SK-N-SH (cell line): Measurements from ENCODE around the gene UBE2D2. TPM values are rescaled to one million over a fixed set of nuclear protein-coding genes. Genes with fewer than 3 reads are reported as not detected.

Experiments used
- CTCF ChIA-PET: fragments of 300-600, 350-600 bp; formaldehyde crosslinking; extraction: SDS; loops from one replicate; lab custom pipeline; 2021; lab: Yijun Ruan, JAX
- POLR2A ChIA-PET: fragments of 350-600 bp; sonication (Branson Sonifier 250); formaldehyde crosslinking; extraction: SDS; loops from one replicate; lab custom pipeline; 2020; ENCODE audit warnings: antibody characterized with exemption, inconsistent platforms; lab: Yijun Ruan, JAX
- DNase-seq: peaks from one replicate; pipeline ENCODE4 v3.0.0; 2012
- H2AFZ ChIP-seq: fragments of 200-600 bp; sonication (generic); 2 replicates; pipeline ENCODE4 v1.8.1; 2016; ENCODE audit warnings: antibody characterized with exemption, mild to moderate bottlenecking, low read depth
- H3F3A ChIP-seq: fragments of 200-600 bp; sonication (generic); replicated peaks from 2 replicates; pipeline ENCODE3; 2016; ENCODE audit warnings: antibody characterized with exemption, mild to moderate bottlenecking; ENCODE audit not compliant: insufficient read depth
- H3K27ac ChIP-seq, 2 experiments: fragments of 200-500 bp in 1 of 2; fragments of 200-600 bp in 1 of 2; sonication (Bioruptor generic) in 1 of 2; sonication (generic), shearing (Covaris generic) in 1 of 2; 2 replicates each; pipeline versions ENCODE4 v1.5.1 to v1.6.1; 2014 to 2016; ENCODE audit warnings: low read depth in 2 of 2, inconsistent platforms in 1 of 2, low read length in 1 of 2, mild to moderate bottlenecking in 1 of 2, mixed read lengths in 1 of 2
- H3K27me3 ChIP-seq: fragments of 200-600 bp; sonication (generic), shearing (Covaris generic); 2 replicates; pipeline ENCODE4 v1.6.1; 2016; ENCODE audit warnings: mixed run types; ENCODE audit not compliant: insufficient read depth
- H3K36me3 ChIP-seq, 2 experiments: fragments of 200-500 bp in 1 of 2; fragments of 200-600 bp in 1 of 2; sonication (Bioruptor generic) in 1 of 2; sonication (generic) in 1 of 2; replicated peaks in 1 of 2; 2 replicates each; pipeline versions ENCODE3 to v1.5.1; 2014 to 2016; ENCODE audit warnings: low read length in 1 of 2, mild to moderate bottlenecking in 1 of 2; ENCODE audit not compliant: insufficient read depth in 2 of 2, control insufficient read depth in 1 of 2
- H3K4me1 ChIP-seq, 2 experiments: fragments of 200-500 bp in 1 of 2; fragments of 200-600 bp in 1 of 2; sonication (Bioruptor generic) in 1 of 2; sonication (generic), shearing (Covaris generic) in 1 of 2; 2 replicates each; pipeline versions ENCODE4 v1.5.1 to v1.6.1; 2014 to 2016; ENCODE audit warnings: low read depth in 1 of 2, low read length in 1 of 2, mixed run types in 1 of 2; ENCODE audit not compliant: insufficient read depth in 2 of 2, control insufficient read depth in 1 of 2
- H3K4me2 ChIP-seq: fragments of 200-600 bp; sonication (generic), shearing (Covaris generic); 2 replicates; pipeline ENCODE4 v1.6.1; 2017; ENCODE audit warnings: mixed run types
- H3K4me3 ChIP-seq, 2 experiments: fragments of 200-500 bp in 1 of 2; fragments of 200-600 bp in 1 of 2; sonication (Bioruptor generic) in 1 of 2; sonication (generic), shearing (Covaris generic) in 1 of 2; 2 replicates each; pipeline versions ENCODE4 v1.5.1 to v1.8.1; 2014 to 2016; ENCODE audit warnings: low read depth in 2 of 2, inconsistent platforms in 1 of 2, low read length in 1 of 2, mild to moderate bottlenecking in 1 of 2, mixed read lengths in 1 of 2, moderate library complexity in 1 of 2
- H3K79me2 ChIP-seq: fragments of 200-600 bp; sonication (generic); 2 replicates; pipeline ENCODE4 v1.8.1; 2017; ENCODE audit warnings: mild to moderate bottlenecking; ENCODE audit not compliant: insufficient read depth
- H3K9ac ChIP-seq: fragments of 200-600 bp; sonication (generic); 2 replicates; pipeline ENCODE4 v1.6.1; 2017; ENCODE audit warnings: mixed run types
- H3K9me2 ChIP-seq: fragments of 200-600 bp; sonication (generic); 2 replicates; pipeline ENCODE4 v1.6.1; 2017; ENCODE audit warnings: mixed run types
- H3K9me3 ChIP-seq: fragments of 200-600 bp; sonication (generic); 2 replicates; pipeline ENCODE4 v1.6.1; 2017; ENCODE audit warnings: mixed run types, mild to moderate bottlenecking, moderate library complexity
- H4K20me1 ChIP-seq: fragments of 200-600 bp; sonication (generic); 2 replicates; pipeline ENCODE4 v1.6.1; 2017; ENCODE audit warnings: mild to moderate bottlenecking, mixed run types; ENCODE audit not compliant: insufficient read depth
- EP300 ChIP-seq, 2 experiments: IDR thresholded peaks; 2 replicates each; pipeline versions ENCODE4 v1.4.0 to v1.6.1; 2012; ENCODE audit warnings: borderline replicate concordance in 1 of 2, low read depth in 1 of 2, low read length in 1 of 2
- EZH2phosphoT487 ChIP-seq: fragments of 200-600 bp; sonication (generic); IDR thresholded peaks from 2 replicates; pipeline ENCODE4 v1.6.1; 2017; ENCODE audit warnings: low read depth, mixed run types, mild to moderate bottlenecking, antibody characterized with exemption, moderate library complexity, borderline replicate concordance
- GATA2 ChIP-seq: sonication (generic); formaldehyde crosslinking; IDR thresholded peaks from 2 replicates; pipeline ENCODE4 v1.5.0; 2020; ENCODE audit warnings: mild to moderate bottlenecking, missing genetic modification reagents
- JUND ChIP-seq: IDR thresholded peaks from 2 replicates; pipeline ENCODE4 v1.4.0; 2012
- NFIC ChIP-seq: IDR thresholded peaks from 2 replicates; pipeline ENCODE4 v1.4.0; 2012; ENCODE audit warnings: borderline replicate concordance
- SMC3 ChIP-seq: IDR thresholded peaks from 2 replicates; pipeline ENCODE4 v1.6.1; 2012; ENCODE audit warnings: low read depth, low read length, improper control_type of control experiment
- TEAD4 ChIP-seq: IDR thresholded peaks from 2 replicates; pipeline ENCODE4 v1.4.0; 2012; ENCODE audit warnings: mild to moderate bottlenecking, borderline replicate concordance; ENCODE audit not compliant: insufficient read depth
- YY1 ChIP-seq: IDR thresholded peaks from 2 replicates; pipeline ENCODE4 v1.4.0; 2012; ENCODE audit warnings: low read depth, mild to moderate bottlenecking
- WGBS: methylation state at CpG from one replicate; pipeline ENCODE4 v1.1.6; 2017; ENCODE audit warnings: low lambda C conversion rate; 5-methylcytosine and 5-hydroxymethylcytosine counted together
- polyA plus RNA-seq, 3 experiments: library from polyadenylated mRNA; depleted of rRNA; stranded (reverse); fragments of >200 nt; gene quantifications; 2 replicates each; pipeline ENCODE4 v1.2.3, GENCODE V29; 2012
- TF ChIP-seq, protein P1 (sequence below): fragments of 150-350 bp; IDR thresholded peaks from 2 replicates; pipeline ENCODE4 v1.6.1; 2016; ENCODE audit warnings: mild to moderate bottlenecking, low read depth, low read length
- TF ChIP-seq, protein P2 (sequence below): IDR thresholded peaks from 2 replicates; pipeline ENCODE4 v1.6.1; 2012; ENCODE audit warnings: mild to moderate bottlenecking, low read depth, low read length, moderate library complexity
- TF ChIP-seq, protein P3 (sequence below): IDR thresholded peaks from 2 replicates; pipeline ENCODE4 v1.4.0; 2012; ENCODE audit warnings: low read depth, borderline replicate concordance

Gene UBE2D2
- polyA plus RNA-seq, 1 of the 3 experiments (the other 2 are of a cell fraction), result 24.5 TPM

DNA sequence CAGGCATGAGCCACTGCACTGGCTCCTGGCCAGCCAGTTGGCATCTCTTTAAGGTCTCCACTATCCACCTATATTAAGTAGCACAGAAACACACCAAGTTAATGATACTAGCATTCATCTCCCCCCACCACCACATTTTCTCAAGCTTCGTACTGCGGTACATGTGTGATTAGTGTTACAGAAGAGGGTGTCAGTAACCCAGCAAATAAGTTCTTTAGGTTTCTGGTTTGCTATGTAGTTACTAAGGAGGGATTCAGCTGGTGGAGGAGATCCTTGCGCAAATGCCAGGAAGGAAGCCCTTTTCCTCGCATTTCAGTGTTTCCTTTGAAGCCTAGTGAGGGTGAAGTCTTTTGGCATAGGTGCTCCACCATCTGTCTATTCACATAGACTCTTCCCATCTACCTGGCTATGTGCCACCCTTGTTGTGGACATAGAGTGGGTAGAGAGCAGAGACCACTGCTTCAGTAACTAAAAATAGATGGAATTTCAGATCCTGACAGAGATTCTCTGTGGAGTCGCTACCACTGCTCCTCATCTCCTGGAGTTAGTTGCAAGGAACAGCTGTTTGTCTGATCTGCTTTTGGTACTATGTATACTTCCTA is 16.7 kb downstream of the UBE2D2 start:
- POLR2A ChIA-PET, result interaction anchor here (0.6 kb wide), 1 partner anchor 99 kb away, joined by 3 read pairs; no protein-coding TSS in a partner anchor

More for the DNA sequence above, 16.7 kb downstream of the UBE2D2 start:
- H3K79me2 ChIP-seq, result peaks cover 100% of the 10 kb centered on the region
- H3K4me1 ChIP-seq, result no peaks in the 10 kb centered on the region; a peak in 2 of 4 replicates
- CTCF ChIA-PET, result interaction anchor here (1.1 kb wide), 1 partner anchor 7 kb away, joined by 5 read pairs; no protein-coding TSS in a partner anchor
- no peaks in the 10 kb centered on the region for H3K9me2 ChIP-seq
- H3K9ac ChIP-seq, result no peak overlapping the region
- WGBS, result 96% methylated on average over 5 of the region's 5 CpGs
- H2AFZ ChIP-seq, result no peak overlapping the region
- H3K9me3 ChIP-seq, result no peaks in the 10 kb centered on the region
- peak overlapping the region; percentile 10; the same call in 1 of the 2 replicates for H3K4me2 ChIP-seq
- H3K27ac ChIP-seq, result peak overlapping the region in 1 of 2 experiments; percentile 2; a peak in 2 of 4 replicates
- peaks cover 0 to 14% of the 10 kb centered on the region in 2 experiments for H3K36me3 ChIP-seq
- H4K20me1 ChIP-seq, result peaks cover 94% of the 10 kb centered on the region
- no peak for DNase-seq
- TF ChIP-seq YY1 (no peak), EP300 (IDR thresholded peaks at IDR 0.05; ENCODE audit: borderline replicate concordance in 1 of 2, low read depth in 1 of 2, low read length in 1 of 2) (no peak), JUND (no peak), GATA2 (CRISPR knock-in tag) (no peak), TEAD4 (no peak), EZH2phosphoT487 (no peak), SMC3 (no peak), NFIC (no peak)
- TF ChIP-seq, protein P1, sequence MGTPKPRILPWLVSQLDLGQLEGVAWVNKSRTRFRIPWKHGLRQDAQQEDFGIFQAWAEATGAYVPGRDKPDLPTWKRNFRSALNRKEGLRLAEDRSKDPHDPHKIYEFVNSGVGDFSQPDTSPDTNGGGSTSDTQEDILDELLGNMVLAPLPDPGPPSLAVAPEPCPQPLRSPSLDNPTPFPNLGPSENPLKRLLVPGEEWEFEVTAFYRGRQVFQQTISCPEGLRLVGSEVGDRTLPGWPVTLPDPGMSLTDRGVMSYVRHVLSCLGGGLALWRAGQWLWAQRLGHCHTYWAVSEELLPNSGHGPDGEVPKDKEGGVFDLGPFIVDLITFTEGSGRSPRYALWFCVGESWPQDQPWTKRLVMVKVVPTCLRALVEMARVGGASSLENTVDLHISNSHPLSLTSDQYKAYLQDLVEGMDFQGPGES, result no peak
- TF ChIP-seq, protein P2, sequence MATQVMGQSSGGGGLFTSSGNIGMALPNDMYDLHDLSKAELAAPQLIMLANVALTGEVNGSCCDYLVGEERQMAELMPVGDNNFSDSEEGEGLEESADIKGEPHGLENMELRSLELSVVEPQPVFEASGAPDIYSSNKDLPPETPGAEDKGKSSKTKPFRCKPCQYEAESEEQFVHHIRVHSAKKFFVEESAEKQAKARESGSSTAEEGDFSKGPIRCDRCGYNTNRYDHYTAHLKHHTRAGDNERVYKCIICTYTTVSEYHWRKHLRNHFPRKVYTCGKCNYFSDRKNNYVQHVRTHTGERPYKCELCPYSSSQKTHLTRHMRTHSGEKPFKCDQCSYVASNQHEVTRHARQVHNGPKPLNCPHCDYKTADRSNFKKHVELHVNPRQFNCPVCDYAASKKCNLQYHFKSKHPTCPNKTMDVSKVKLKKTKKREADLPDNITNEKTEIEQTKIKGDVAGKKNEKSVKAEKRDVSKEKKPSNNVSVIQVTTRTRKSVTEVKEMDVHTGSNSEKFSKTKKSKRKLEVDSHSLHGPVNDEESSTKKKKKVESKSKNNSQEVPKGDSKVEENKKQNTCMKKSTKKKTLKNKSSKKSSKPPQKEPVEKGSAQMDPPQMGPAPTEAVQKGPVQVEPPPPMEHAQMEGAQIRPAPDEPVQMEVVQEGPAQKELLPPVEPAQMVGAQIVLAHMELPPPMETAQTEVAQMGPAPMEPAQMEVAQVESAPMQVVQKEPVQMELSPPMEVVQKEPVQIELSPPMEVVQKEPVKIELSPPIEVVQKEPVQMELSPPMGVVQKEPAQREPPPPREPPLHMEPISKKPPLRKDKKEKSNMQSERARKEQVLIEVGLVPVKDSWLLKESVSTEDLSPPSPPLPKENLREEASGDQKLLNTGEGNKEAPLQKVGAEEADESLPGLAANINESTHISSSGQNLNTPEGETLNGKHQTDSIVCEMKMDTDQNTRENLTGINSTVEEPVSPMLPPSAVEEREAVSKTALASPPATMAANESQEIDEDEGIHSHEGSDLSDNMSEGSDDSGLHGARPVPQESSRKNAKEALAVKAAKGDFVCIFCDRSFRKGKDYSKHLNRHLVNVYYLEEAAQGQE, result no peak
- TF ChIP-seq, protein P3, sequence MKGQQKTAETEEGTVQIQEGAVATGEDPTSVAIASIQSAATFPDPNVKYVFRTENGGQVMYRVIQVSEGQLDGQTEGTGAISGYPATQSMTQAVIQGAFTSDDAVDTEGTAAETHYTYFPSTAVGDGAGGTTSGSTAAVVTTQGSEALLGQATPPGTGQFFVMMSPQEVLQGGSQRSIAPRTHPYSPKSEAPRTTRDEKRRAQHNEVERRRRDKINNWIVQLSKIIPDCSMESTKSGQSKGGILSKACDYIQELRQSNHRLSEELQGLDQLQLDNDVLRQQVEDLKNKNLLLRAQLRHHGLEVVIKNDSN, result no peak
- TF ChIP-seq, all 33 proteins: peak for 0
- Histone ChIP-seq H3K4me3 (no peak overlapping the region), H3K27me3 (no peaks in the 10 kb centered on the region), H3F3A (peaks cover 29% of the 10 kb centered on the region)
